Embryonic facial prominence (tissue), 1 donor: Measurements from ENCODE around the gene C1QC.

Source experiments
- DNase-seq: peaks from one replicate; pipeline ENCODE4 v3.0.0-alpha.2; 2016; ENCODE audit errors: extremely low spot score

C1QC gene

DNA sequence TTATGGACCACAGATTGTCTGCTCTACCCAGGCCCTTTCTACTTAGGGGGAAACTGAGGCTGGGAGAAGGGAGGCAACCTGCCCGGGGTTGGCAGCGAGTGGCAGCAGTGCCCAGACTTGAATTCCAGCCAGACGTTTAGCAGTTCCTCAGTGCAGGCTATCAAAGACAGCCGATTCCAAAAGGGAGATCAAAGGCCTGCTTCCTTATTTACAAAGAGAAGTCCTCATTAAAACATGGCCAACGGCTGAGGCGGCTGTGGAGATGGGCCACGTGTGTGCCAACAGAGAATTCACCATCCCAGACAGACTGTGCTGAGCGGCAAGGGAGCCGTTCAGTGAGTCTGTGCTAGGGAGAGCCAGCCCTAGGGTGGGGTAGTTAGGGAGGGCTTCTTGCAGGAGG lies 37.3 kb downstream of the C1QC start:
- DNase-seq = no peak

DNA sequence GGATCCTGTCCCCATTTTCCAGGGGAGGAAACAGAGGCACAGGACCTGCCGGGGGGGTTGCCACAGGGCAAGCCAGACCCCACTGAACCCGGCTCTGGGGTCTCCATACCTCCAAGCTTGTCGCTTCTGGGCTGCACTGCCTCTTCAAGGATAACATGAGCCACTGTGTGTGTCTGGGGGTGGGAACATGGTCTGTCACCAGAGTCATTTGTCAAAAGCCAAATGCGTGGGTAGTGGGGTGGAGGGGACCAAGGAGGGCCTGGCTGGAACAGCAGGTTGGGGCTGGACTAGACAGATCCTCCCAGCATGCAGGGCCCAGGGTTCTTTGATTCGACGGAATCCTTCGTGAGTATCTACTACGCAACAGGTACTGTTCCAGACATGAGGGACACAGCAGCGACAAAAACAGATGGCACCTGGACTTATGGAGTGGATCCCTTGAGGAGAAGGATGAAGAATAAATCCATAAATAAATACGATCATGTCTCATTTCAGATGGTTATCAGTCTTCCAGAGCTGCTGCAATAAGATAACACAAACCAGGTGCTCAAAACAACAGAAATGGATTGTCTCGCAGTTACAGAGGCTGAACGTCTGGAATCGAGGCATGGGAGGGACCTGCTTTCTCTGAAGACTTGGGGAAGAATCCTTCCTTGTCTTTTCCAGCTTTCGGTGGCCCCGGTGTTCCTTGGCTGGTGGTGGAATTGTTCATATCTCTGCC lies 38.3 kb downstream of the C1QC start:
- no peak for DNase-seq

DNA sequence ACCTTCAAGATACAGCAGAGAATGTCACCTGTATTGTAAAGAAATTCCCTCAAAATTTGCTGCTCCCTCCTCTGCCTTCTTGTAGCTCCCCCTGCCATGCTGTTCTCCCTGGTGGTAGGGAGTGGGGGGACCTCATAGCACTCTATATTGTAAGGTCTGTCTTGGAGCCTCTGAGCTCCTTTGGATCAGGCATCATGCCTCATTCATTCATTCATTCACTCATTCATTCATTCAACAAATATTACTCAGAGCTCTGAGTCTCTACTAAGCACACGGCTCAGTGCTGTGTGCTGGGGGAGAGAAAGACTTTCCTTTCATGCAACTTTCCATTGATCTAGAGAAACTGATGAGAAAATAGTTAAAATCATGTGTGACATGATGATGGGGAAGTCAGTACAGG lies 40.1 kb downstream of the C1QC start:
- no peak for DNase-seq

DNA sequence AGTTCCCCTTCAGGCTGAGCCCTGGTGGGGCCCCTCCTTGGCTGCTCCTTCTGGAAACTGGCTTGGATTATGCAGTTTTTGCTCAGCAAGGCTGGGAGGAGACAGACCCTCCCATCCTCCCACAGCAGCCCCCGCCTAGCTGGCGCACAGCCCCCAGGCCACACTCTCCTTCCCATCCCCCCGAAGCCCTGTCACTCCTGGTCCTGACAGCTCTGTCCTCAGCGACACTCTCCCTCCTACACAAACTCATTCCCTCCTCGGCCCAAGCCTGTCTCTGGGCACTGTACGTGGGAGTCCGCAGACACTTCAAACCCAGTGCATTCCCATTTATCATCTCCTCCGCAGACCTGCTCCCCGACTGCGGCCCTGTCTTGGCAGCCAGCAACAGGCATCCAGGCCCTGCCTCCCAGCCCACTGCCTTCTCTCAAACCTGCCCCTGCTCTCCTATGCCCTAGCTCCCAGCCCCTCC lies 42.2 kb downstream of the C1QC start:
- DNase-seq = no peak

DNA sequence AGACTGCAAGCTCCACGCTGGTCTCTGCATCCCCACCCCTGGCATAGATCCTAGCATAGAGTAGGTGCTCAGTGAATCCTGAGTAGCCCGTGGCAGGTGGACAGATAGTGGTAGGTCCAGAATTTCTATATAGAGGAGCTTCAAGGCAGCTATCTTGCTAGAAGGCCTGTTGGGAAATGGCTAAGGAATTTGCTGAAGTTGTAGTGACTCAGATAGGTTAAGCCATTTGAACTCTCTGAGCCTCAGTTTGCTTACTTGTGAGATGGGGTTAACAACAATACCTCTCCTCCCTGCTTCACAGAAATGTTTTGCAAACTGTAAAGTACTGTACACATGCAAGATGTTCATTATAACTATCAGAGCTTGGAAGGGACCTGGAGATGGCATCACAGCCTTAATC lies 43.8 kb downstream of the C1QC start:
- DNase-seq = no peak

DNA sequence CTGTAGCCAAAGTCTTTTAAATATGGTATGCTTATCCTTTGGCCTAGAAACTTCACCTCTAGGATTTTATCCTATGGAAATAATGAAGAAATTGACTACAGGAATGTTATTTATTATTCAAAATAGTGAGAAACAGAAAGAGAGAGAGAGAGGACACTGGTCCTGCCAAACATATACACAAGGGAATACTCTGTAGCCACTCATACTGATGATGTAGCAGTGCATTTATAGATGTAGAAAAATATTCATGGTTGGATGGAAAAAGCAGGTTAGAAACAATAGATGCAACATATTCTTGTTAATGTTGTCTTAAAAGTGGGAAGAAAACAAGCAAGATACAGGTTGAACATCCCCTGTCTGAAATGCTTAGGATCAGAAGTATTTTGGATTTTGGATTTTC lies 45.0 kb downstream of the C1QC start:
- DNase-seq = no peak

DNA sequence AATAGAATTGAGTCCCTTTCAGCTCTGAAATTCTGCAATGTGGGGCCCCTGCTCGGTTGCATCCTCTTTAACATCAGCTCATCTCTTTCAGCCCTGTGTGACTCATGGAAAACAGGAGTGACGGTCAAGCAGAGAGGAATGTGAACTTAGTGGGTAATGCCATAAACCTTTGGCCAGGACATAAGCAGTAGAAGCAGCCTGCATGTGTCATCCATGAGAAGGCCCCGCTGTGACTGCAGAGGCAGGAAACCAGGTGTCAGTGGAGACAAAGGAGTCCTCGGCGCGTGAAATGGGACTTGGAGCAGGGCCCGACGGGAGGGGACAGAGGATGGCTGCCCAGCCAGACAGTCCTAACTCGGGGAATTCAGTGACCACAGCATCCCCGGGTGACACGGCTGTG lies 46.1 kb downstream of the C1QC start:
- no peak for DNase-seq

DNA sequence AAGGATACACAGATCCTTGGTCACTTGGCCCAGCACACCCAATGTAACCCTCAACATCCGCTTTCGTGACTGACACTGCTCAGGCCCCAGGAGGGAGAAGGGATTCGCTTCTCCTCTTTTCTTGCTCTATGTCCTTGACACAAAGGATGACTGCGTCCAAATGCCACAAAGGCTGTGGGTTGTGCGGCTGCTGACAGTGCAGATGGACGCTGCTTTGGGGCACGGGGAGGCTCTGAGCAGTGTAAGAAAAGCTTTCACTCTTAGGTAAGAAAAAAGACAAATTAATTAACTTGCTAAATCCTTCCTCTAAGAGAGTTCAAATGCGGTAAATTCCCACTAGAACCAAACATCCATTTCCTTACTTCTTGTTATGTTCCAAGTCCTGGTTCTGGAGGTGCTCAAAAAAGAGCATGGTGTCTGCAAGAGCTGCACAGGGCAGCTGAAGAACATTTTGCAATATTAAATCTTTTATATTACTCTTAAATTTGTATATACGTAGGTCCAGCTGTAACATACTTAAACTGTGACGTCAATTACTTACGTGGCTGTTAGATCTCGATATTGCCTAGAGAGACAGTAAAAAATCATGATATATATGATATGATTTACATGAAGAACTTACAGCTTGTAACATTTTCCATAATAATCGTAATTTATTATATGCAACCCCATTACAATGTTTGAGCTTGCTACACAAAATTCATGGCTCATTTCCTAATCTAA lies 47.8 kb downstream of the C1QC start:
- DNase-seq = no peak

DNA sequence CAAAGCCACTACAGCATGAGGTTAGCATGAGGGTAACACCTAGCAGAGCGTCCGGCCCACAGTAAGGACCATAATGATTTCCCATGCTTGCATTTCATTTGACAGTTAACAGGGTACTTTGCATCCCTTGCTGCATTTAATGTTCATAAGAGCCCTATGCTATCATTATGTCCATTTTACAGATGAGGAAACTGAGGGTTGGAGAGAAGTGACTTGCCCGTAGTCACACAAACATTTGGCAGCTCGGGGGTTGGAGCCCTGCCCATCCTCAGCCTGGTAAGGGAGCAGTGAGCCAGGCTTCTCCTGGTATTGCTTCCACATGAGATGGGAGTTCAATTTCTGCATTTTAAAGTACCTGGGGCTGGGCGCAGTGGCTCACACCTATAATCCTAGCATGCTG lies 50.7 kb downstream of the C1QC start:
- DNase-seq = no peak

DNA sequence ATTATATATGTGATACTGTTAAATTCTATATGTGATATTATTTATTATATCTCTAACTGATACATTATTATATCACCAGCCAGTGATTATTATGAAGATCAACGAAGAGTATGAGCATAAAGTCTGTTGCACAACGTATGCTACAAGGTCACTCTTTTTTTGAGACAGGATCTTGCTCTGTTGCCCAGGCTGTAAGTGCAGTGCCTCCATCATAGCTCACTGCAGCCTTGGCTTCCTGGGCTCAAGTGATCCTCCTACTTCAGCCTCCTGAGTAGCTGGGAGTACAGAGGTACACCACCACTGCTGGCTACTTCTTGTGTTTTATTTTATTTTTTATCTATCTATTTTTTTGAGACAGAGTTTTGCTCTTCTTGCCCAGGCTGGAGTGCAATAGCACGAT lies 53.2 kb downstream of the C1QC start:
- DNase-seq = no peak
